Coronary artery (tissue), 2 donors: ENCODE data around the gene GNA15.
"Not testable (repeated sequence)": the region's sequence is repeated elsewhere in the genome, so short reads cannot be mapped to it uniquely, and the experiment has no call there.

Experiments used
- DNase-seq: peaks from one replicate; pipeline ENCODE4 v3.0.0-alpha.2; 2017; ENCODE audit warnings: low spot score
- H3K27ac ChIP-seq, 2 donors: fragments of 200-600 bp; sonication (generic); one replicate each; pipeline ENCODE4 v1.5.1; 2016 to 2019
- H3K4me3 ChIP-seq: fragments of 200-600 bp; sonication (generic); 2 replicates; pipeline ENCODE4 v1.5.1; 2016; ENCODE audit warnings: mild to moderate bottlenecking, moderate library complexity
- TF ChIP-seq, protein P1 (sequence below): fragments of 200-600 bp; sonication (generic); IDR thresholded peaks from one replicate; pipeline ENCODE4 v1.5.1; 2019; ENCODE audit warnings: antibody characterized with exemption

Gene GNA15

DNA sequence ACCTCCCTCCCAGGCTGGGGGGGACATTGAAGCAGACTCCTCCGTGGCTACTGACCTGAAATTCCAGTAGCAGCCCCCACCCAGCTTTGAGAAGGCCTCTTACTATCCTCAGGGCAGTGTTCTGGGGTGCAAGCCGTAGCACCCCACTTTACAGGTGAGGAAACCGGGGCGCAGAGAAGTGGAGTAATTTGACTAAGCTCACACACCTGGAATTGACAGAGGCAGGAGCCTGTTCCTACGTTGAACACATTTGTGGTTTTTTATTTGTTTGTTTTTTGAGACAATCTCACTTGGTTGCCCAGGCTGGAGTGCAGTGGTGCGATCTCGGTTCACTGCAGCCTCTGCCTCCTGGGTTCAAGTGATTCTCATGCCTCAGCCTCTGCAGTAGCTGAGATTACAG is 28.1 kb downstream of the GNA15 start:
- TF ChIP-seq, protein P1, sequence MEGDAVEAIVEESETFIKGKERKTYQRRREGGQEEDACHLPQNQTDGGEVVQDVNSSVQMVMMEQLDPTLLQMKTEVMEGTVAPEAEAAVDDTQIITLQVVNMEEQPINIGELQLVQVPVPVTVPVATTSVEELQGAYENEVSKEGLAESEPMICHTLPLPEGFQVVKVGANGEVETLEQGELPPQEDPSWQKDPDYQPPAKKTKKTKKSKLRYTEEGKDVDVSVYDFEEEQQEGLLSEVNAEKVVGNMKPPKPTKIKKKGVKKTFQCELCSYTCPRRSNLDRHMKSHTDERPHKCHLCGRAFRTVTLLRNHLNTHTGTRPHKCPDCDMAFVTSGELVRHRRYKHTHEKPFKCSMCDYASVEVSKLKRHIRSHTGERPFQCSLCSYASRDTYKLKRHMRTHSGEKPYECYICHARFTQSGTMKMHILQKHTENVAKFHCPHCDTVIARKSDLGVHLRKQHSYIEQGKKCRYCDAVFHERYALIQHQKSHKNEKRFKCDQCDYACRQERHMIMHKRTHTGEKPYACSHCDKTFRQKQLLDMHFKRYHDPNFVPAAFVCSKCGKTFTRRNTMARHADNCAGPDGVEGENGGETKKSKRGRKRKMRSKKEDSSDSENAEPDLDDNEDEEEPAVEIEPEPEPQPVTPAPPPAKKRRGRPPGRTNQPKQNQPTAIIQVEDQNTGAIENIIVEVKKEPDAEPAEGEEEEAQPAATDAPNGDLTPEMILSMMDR, result no peak
- no peak overlapping the region for H3K4me3 ChIP-seq
- no peak for DNase-seq
- no peak overlapping the region for H3K27ac ChIP-seq

DNA sequence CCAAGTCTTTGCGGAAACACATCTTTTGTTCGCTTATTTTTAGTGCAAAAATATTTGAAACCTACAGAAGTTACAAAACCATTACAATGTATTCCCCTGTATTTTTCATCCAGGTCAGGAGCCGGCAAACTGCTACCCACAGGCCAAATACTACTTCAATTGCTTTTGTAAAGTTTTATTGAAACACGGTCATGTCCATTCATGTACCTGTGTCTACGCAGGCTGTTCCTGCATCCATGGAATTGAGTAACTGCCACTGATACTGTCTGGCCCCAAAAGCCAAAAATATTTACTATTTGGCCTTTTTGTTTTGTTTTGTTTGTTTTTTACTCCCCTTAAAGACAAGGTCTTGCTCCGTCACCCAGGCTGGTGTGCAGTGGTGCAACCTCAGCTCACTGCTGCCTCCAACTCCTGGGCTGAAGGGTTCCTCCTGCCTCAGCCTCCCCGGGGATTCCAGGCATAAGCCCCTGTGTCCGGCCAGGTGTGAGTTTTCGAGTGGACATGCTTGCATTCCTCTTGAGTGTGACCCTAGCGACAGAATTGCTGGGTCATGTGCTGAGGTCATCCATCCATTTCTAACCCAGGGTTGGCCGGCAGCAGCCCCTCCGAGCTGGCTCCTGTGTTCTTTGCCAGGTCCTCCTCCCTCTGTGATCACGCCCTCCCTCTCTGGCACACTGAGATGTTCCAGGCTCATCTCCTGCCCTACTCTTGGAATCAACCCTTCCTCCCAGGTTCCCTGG is 31.9 kb downstream of the GNA15 start:
- Histone ChIP-seq H3K27ac (no peak overlapping the region), H3K4me3 (no peak overlapping the region)
- no peak for DNase-seq
- TF ChIP-seq, protein P1, result no peak

DNA sequence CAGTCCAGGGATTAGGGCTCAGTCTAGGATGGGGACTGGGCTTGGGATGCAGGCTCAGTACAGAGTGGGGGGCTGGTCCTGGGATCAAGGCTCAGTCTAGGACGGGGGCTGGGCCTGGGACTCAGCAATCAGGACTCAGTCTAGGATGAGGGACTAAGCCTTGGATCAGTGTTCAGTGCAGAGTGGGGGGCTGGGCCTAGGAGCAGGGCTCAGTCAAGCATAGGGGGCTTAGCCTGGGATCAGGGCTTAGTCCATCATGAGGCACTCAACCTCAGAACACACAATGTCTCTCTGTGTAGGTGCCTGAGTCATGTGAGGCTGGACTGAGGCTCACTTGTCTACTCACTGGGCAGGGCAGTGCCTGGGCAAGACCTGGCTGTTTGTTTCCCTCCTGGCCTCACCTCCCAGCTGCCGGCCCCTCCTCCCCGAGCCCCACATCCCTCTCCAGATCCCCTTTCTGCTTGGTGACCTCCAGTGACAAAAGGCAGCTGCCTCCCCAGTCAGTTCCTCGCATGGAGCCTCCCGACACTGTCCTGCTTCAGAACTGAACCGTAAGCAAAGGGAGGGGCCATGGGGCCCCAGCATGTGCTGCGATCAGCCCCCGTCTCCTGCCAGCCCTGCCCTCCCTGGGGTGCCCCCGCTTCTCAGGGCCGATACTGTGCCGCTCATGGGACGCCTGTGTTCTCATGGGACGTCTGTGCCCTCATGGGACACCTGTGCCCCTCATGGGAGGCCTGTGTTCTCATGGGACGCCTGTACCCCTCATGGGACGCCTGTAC is 36.2 kb downstream of the GNA15 start:
- peak; percentile 47 for DNase-seq
- Histone ChIP-seq H3K4me3 (no peak overlapping the region), H3K27ac (no peak overlapping the region)
- TF ChIP-seq, protein P1, result no peak

DNA sequence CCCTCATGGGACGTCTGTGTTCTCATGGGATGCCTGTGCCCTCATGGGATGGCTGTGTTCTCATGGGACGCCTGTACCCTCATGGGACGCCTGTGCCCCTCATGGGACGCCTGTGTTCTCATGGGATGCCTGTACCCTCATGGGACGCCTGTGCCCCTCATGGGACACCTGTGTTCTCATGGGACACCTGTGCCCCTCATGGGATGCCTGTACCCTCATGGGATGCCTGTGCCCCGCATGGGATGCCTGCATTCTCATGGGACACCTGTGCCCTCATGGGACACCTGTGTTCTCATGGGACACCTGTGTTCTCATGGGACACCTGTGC is 36.8 kb downstream of the GNA15 start:
- not testable (repeated sequence) for H3K4me3 ChIP-seq, H3K27ac ChIP-seq, DNase-seq

DNA sequence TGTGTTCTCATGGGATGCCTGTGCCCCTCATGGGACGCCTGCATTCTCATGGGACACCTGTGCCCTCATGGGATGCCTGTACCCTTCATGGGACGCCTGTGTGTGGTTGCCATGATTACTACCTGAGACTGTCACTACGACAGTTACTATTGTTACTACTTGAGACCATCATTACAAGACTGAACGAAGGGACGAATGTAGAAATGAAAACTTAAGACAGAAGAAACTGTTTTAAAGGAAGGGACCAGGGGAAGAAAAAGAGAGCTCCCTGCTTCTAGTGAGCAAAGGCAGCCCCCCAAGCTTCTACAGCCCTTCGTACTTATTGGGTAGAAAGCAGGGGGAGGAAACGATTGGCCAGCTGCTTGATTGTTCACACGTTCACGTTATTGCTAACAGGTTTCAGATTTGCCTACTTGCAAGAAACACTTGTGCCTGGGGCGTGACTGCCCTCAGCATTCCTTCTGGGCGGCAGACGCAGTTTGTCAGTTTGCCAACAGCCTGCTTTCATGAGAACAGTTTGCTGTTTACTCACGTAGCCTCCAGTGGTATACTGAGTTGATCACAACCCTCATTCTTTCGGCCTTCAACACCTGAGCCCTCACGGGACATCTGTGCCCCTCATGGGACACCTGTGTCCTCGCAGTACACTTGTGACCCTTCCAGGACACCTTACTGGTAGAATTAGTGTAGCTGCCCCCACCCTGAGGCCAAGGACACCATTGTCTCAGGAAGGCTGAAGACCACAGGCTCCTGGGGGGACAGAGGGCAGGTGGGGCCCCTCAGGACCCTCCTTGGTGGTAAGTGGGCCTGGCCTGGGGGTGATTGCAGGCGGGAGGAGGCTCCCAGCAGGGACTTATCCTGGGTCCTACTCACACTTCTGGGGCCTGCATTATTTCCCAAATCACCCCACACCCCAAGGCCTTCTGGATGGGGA is 40.2 kb downstream of the GNA15 start:
- TF ChIP-seq, protein P1, result no peak
- Histone ChIP-seq H3K27ac (peak overlapping the region in 1 of 2 donors; percentile 25), H3K4me3 (no peak overlapping the region)
- peak; percentile 46 for DNase-seq

DNA sequence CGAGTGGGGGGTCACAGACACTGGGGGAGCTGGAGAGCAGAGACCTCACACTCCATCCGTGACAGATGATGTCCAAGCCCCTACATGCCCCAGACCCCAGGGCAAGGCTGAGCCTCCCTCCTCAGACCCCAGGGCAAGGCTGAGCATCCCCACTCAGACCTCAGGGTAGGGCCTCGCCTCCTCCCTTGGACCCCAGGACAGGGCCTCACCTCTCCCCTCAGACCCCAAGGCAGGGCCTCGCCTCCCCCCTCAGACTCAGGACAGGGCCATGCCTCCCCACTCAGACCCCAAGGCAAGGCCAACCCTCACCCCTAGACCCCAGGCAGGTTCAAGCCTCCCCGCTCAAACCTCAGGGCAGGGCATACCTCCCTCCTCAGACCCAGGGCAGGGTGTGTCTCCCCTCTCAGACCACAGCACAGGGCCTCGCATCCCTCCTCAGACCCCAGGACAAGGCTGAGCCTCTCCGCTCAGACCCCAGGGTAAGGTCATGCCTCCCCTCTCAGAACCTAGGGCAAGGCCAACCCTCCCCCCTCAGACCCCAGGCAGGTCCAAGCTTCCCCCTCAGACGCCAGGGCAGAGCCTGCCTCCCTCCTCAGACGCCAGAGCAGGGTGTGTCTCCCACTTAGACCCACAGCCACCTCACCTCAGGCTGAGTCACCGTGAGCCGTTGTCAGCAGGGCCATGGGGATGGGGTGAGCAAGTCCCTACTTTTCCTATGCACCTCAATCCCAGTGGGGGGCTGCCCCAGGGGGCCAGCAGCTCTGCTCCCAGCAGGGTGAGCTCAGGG is 41.1 kb downstream of the GNA15 start:
- H3K4me3 ChIP-seq, result no peak overlapping the region
- H3K27ac ChIP-seq, result peak overlapping the region in 1 of 2 donors; percentile 25
- DNase-seq, result no peak
- TF ChIP-seq, protein P1, result no peak
